ENCODE measurements around the gene ACCSL. TPM values are rescaled to one million over a fixed set of nuclear protein-coding genes. Genes with fewer than 3 reads are reported as not detected.

The ACCSL gene
- total RNA-seq, 2 experiments from 2014 or later: not detected

DNA sequence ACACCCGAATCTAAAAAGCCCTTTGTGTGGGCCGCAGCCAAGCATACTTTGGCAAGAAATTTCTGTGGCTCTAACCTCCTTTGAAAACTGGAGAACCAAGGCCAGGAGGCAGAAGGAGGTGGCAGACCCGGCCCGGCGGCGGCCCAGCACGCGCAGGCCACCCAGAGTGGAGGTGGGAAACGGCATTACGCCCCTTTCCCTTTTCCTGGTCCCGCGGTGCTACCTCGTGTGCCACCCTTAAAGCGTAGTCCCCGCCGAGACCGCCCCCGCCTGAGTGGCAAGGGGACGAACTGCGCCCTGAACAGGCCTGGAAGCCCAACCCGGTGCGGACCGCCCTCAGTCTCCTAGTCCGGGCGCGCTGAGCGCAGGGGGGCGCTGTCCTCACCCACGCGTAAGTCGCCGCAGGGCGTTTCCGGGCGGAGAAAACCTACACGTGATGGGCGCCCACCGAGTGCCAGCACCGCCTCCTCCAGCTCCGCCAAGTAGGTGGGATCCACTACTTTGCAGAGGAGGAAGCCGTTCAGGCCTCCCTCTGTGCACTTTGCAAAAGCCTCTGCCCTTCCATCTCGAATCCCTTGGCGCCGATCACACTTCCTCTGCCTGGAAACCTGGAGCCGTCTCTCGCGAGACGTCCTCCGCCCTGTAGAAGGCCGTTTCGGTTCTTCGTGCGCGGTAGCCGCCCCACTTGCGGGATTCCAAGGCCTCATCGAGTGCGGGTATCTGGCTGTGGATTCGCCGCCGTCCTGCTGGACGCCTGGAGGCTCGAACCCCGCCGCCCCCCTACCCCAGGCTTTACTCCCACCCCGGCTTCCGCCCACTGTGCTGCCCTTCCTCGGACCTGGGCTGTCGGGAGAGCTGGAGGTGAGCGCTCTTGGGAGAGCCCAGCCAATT, 18.3 kb downstream of the ACCSL start, which contains the start of gene ACCS:
Gene ACCS (plus strand): TSS at position 430 of the 891 bp plus-strand sequence. CDS start 1,358 bp downstream, outside the sequence.
- peaks cover 23% of the 10 kb centered on the region for H3K4me1 Mint-ChIP-seq (ENCODE audit: low read depth)
- CTCF ChIA-PET: interaction anchor here (0.6 to 4.8 kb wide), 6 partner anchors 9 to 236 kb away, joined by 3 to 43 read pairs (median 4); partner anchors contain the start of gene EXT2
- intact Hi-C loops (cut with micrococcal nuclease): no loop called here
- DNase-seq (peak; percentile 95), ATAC-seq (peak; percentile 97)
- no peaks in the 10 kb centered on the region for H3K9me3 Mint-ChIP-seq
- peak within 1 kb of the TSS; percentile 80 for H3K4me3 Mint-ChIP-seq
- H3K27ac Mint-ChIP-seq: peak within 1 kb of the TSS; percentile 90
- no peaks in the 10 kb centered on the region for H3K27me3 Mint-ChIP-seq
- TF ChIP-seq, protein P1, sequence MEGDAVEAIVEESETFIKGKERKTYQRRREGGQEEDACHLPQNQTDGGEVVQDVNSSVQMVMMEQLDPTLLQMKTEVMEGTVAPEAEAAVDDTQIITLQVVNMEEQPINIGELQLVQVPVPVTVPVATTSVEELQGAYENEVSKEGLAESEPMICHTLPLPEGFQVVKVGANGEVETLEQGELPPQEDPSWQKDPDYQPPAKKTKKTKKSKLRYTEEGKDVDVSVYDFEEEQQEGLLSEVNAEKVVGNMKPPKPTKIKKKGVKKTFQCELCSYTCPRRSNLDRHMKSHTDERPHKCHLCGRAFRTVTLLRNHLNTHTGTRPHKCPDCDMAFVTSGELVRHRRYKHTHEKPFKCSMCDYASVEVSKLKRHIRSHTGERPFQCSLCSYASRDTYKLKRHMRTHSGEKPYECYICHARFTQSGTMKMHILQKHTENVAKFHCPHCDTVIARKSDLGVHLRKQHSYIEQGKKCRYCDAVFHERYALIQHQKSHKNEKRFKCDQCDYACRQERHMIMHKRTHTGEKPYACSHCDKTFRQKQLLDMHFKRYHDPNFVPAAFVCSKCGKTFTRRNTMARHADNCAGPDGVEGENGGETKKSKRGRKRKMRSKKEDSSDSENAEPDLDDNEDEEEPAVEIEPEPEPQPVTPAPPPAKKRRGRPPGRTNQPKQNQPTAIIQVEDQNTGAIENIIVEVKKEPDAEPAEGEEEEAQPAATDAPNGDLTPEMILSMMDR (IDR thresholded peaks at IDR 0.05): peak; percentile 76
- POLR2A ChIA-PET: no interaction called here
- H3K36me3 Mint-ChIP-seq (ENCODE audit: low read depth): no peaks in the 10 kb centered on the region

DNA sequence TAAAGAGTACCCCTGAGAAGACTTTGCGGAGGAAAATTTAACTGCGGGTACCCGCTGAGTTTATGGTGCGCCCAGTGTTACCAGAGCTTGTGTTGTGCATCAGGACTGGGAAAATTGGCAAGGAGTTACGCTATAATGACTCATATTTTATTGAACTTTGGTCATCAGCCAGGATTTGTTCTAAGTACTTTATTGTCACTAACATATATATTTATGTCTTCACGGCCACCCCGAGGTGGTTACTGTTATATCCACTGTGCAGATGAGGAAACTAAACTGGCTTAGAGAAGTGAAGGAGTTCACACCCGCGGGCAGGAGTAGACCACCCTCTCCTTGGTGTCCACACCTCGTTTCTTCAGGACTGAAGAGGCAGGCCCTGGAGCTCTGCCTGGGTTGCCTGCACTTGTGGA, 19.0 kb downstream of the ACCSL start:
- intact Hi-C loops (cut with micrococcal nuclease): no loop called here
- Mint-ChIP-seq H3K9me3 (no peaks in the 10 kb centered on the region), H3K4me1 (ENCODE audit: low read depth) (peaks cover 23% of the 10 kb centered on the region), H3K27me3 (no peaks in the 10 kb centered on the region), H3K27ac (peak overlapping the region; percentile 90), H3K4me3 (peak overlapping the region; percentile 80), H3K36me3 (ENCODE audit: low read depth) (no peaks in the 10 kb centered on the region)
- ATAC-seq (no peak), DNase-seq (no peak)
- ChIA-PET POLR2A (no interaction called here), CTCF (interaction anchor here (0.6 to 4.8 kb wide), 6 partner anchors 10 to 237 kb away, joined by 3 to 43 read pairs (median 4); partner anchors contain the start of gene EXT2)
- TF ChIP-seq, protein P1 (IDR thresholded peaks at IDR 0.05): no peak

DNA sequence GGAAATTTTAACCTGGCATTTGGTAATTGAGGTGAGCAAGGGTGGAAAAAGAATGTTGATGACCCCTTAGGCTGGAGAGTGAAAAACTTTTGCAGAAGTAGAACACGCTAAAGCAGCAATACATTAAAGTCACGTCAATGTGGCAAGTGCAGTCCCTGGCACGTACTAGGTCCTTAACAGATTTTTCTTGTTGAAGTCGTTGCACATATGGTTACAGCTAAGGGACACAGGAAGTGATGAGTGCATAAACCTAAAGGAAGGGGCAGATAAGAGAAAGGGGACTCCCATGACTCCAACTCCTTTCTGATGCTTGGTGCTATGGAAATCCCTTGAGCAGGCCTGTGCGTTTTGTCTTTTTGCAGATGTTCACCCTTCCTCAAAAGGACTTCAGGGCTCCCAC, 19.5 kb downstream of the ACCSL start:
- intact Hi-C loops (cut with micrococcal nuclease): no loop called here
- no peak overlapping the region for H3K27ac Mint-ChIP-seq
- no peak for ATAC-seq
- CTCF ChIA-PET: interaction anchor here (0.7 to 4.8 kb wide), 6 partner anchors 10 to 237 kb away, joined by 3 to 43 read pairs (median 4); partner anchors contain the start of gene EXT2
- no peak for DNase-seq
- POLR2A ChIA-PET: no interaction called here
- TF ChIP-seq, protein P1 (IDR thresholded peaks at IDR 0.05): no peak
- peak overlapping the region; percentile 80 for H3K4me3 Mint-ChIP-seq
- no peaks in the 10 kb centered on the region for H3K27me3 Mint-ChIP-seq
- H3K36me3 Mint-ChIP-seq (ENCODE audit: low read depth): no peaks in the 10 kb centered on the region
- H3K9me3 Mint-ChIP-seq: no peaks in the 10 kb centered on the region
- peaks cover 23% of the 10 kb centered on the region for H3K4me1 Mint-ChIP-seq (ENCODE audit: low read depth)

DNA sequence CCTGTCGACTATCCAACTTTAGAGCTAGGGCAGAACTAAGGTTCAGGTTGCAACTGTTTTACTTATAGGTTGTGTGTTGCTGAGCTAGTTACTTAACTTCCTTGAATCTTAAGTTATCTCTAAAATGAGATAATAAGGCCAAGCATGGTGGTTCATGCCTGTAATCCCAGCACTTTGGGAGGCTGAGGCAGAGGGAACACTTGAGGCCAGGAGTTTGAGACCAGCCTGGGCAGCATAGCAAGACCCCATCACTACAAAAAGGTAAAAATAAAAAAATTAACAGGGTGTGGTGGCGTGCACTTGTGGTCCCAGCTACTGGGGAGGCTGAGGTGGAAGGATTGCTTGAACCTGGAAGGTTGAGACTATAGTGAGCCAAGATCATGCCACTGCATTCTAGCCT, 20.4 kb downstream of the ACCSL start:
- ChIA-PET CTCF (interaction anchor here (1.0 to 4.8 kb wide), 3 partner anchors 23 to 46 kb away, joined by 3 to 43 read pairs (median 4); partner anchors contain the start of gene EXT2), POLR2A (no interaction called here)
- no peaks in the 10 kb centered on the region for H3K27me3 Mint-ChIP-seq
- no peaks in the 10 kb centered on the region for H3K9me3 Mint-ChIP-seq
- H3K4me3 Mint-ChIP-seq: no peak overlapping the region
- DNase-seq (no peak), ATAC-seq (no peak)
- H3K36me3 Mint-ChIP-seq (ENCODE audit: low read depth): no peaks in the 10 kb centered on the region
- TF ChIP-seq, protein P1 (IDR thresholded peaks at IDR 0.05): no peak
- intact Hi-C loops (cut with micrococcal nuclease): no loop called here
- H3K27ac Mint-ChIP-seq: no peak overlapping the region
- peaks cover 23% of the 10 kb centered on the region for H3K4me1 Mint-ChIP-seq (ENCODE audit: low read depth)

DNA sequence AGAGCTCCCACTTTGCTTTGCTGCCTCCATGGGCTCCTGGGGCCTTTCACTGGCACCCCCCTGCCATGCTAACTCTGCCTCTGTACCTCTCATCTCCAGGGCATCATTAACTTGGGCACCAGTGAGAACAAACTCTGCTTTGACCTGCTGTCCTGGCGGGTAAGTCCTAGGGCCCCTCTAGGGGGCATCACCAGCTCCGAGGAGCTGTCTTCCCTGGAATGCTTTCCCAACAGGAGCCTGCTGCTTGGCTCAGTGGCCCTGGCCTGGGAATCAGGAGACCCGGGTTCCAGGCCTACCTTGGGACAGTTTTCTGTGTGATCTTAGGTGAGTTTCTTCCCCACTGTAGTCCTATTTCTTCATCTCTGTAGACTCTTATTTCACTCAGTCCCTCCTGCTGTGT, 23.4 kb downstream of the ACCSL start:
- Mint-ChIP-seq H3K9me3 (no peaks in the 10 kb centered on the region), H3K27me3 (no peaks in the 10 kb centered on the region), H3K4me3 (no peak overlapping the region), H3K27ac (no peak overlapping the region), H3K36me3 (ENCODE audit: low read depth) (no peaks in the 10 kb centered on the region), H3K4me1 (ENCODE audit: low read depth) (peaks cover 14% of the 10 kb centered on the region)
- POLR2A ChIA-PET: no interaction called here
- DNase-seq (no peak), ATAC-seq (no peak)
- intact Hi-C loops (cut with micrococcal nuclease): no loop called here
- CTCF ChIA-PET: interaction anchor here (0.9 to 5.6 kb wide), 5 partner anchors 14 to 468 kb away, joined by 3 to 40 read pairs (median 3); partner anchors contain the start of gene EXT2
- TF ChIP-seq, protein P1 (IDR thresholded peaks at IDR 0.05): no peak
